Measurements from ENCODE around the gene ARL4C. TPM values are rescaled to one million over a fixed set of nuclear protein-coding genes. Genes with fewer than 3 reads are reported as not detected.

Gene ARL4C
- total and polyA plus RNA-seq, 2 of the 8 experiments (the other 6 are each of a cell fraction or from before 2014, with no cell fraction given), result 7.0 to 16.9 TPM

GRCh38 chr2:234544659-234545611 lies 48.1 kb upstream of the ARL4C start:
- Histone ChIP-seq H3K36me3 (ENCODE audit: control insufficient read depth in 2 of 4, insufficient read depth in 4 of 4, low read length in 3 of 4) (no peaks in the 10 kb centered on the region), H2AFZ (ENCODE audit: low read length) (peak overlapping the region; percentile 96), H4K8ac (ENCODE audit: extremely low read depth, insufficient read depth, low read length) (no peak overlapping the region), H3K4me1 (replicated peaks in 1 of 4; ENCODE audit: control insufficient read depth in 3 of 4, insufficient read depth in 4 of 4, low read length in 3 of 4) (peaks cover 8 to 27% (median 12%) of the 10 kb centered on the region in 4 experiments; a peak in 6 of 7 replicates), H3K18ac (ENCODE audit: extremely low read depth, low read length) (peak overlapping the region; percentile 67; the same call in 1 of the 2 replicates), H3K23ac (ENCODE audit: insufficient read length) (no peak overlapping the region), H3K79me1 (ENCODE audit: low read depth, low read length) (no peaks in the 10 kb centered on the region), H3K4me3 (ENCODE audit: extremely low read depth in 1 of 4, insufficient read depth in 2 of 4, low read depth in 3 of 4, low read length in 4 of 4) (peak overlapping the region in 1 of 4 experiments; percentile 50; a peak in 4 of 8 replicates), H4K5ac (ENCODE audit: insufficient read length, low read depth, low read length) (no peak overlapping the region), H2BK5ac (ENCODE audit: low read depth, low read length) (no peak overlapping the region), H4K91ac (replicated peaks; ENCODE audit: insufficient read length, low read length) (no peak overlapping the region), H2BK20ac (ENCODE audit: low read length) (no peak overlapping the region), H3K79me2 (ENCODE audit: control insufficient read depth in 1 of 2, insufficient read depth in 2 of 2, low read length in 2 of 2) (no peaks in the 10 kb centered on the region; a peak in 1 of 4 replicates), H3K14ac (ENCODE audit: insufficient read length) (no peak overlapping the region), H3K27me3 (replicated peaks in 1 of 4; ENCODE audit: control insufficient read depth in 3 of 4, extremely low read depth in 1 of 4, insufficient read depth in 3 of 4, low read length in 3 of 4) (peaks cover 0 to 6% (median 5%) of the 10 kb centered on the region in 4 experiments; a peak in 6 of 7 replicates), H3K27ac (ENCODE audit: low read depth, low read length) (no peak overlapping the region), H2AK5ac (ENCODE audit: low read depth, low read length) (no peak overlapping the region; the same call in 1 of the 2 replicates), H2BK15ac (ENCODE audit: low read length) (peak overlapping the region; percentile 88; the same call in 1 of the 2 replicates), H3K9ac (replicated peaks in 1 of 4; ENCODE audit: extremely low read depth in 1 of 4, low read depth in 3 of 4, low read length in 3 of 4) (no peak overlapping the region), H2BK120ac (replicated peaks; ENCODE audit: low read depth, low read length) (no peak overlapping the region), H3K4ac (replicated peaks; ENCODE audit: insufficient read length, low read depth, low read length) (no peak overlapping the region), H3K9me3 (ENCODE audit: insufficient read depth in 2 of 2, low read depth in 1 of 2, low read length in 1 of 2) (no peaks in the 10 kb centered on the region), H3K56ac (replicated peaks; ENCODE audit: insufficient read length, low read depth, low read length) (no peak overlapping the region), H3K23me2 (ENCODE audit: low read depth, low read length) (no peaks in the 10 kb centered on the region; the same call in 1 of the 2 replicates), H3K4me2 (ENCODE audit: insufficient read depth in 1 of 2, low read depth in 2 of 2, low read length in 2 of 2) (peak overlapping the region; percentile 5 to 67; a peak in 3 of 4 replicates), H2BK12ac (ENCODE audit: low read depth, low read length) (0 out of 2 replicates have a peak overlapping the region, but pooled peaks have one; percentile 50), H4K20me1 (replicated peaks in 1 of 2; ENCODE audit: control insufficient read depth in 1 of 2, insufficient read depth in 2 of 2, low read length in 2 of 2) (no peaks in the 10 kb centered on the region)
- WGBS, 2 experiments (ENCODE audit: extremely low coverage in 1 of 2, insufficient coverage in 1 of 2, insufficient read length in 1 of 2, insufficient replicate concordance in 2 of 2, low coverage in 1 of 2, low lambda C conversion rate in 2 of 2, missing lambda C conversion rate in 1 of 2), result 13% methylated on average over 24 of the region's 24 CpGs; no CpG with 5 or more reads in 1 of the 2 experiments
- ChIA-PET CTCF (ENCODE audit: partially characterized antibody) (interaction anchor here (0.5 to 2.7 kb wide), 72 partner anchors 10 to 1245 kb away, joined by 3 to 21 read pairs (median 4); no protein-coding TSS in a partner anchor), POLR2A (ENCODE audit: partially characterized antibody) (interaction anchor here (0.7 kb wide), 1 partner anchor 589 kb away, joined by 3 read pairs; no protein-coding TSS in a partner anchor)
- FAIRE-seq, result peak; percentile 82
- DNase-seq (ENCODE audit: low read depth in 1 of 2, low spot score in 2 of 2), result peak; percentile 29 to 95
- TF ChIP-seq JUND (IDR thresholded peaks at IDR 0.05; ENCODE audit: low read length) (no peak), SP1 (IDR thresholded peaks at IDR 0.05; ENCODE audit: low read depth, low read length) (no peak), KDM1A (IDR thresholded peaks at IDR 0.05; ENCODE audit: borderline replicate concordance, low read length) (no peak), CREB1 (IDR thresholded peaks at IDR 0.05) (no peak), RFX5 (IDR thresholded peaks at IDR 0.05; ENCODE audit: borderline replicate concordance, low read depth, low read length) (no peak), GABPA (IDR thresholded peaks at IDR 0.05; ENCODE audit: borderline replicate concordance, insufficient read depth, low read length) (peak; percentile 43; the same call in 1 of the 2 replicates), PHF8 (conservative IDR thresholded peaks at IDR 0.05; ENCODE audit: low read depth, low read length) (no peak), JUN (IDR thresholded peaks at IDR 0.05; ENCODE audit: low read depth, low read length) (no peak), BCL11A (IDR thresholded peaks at IDR 0.05; ENCODE audit: low read depth in 2 of 2, low read length in 2 of 2) (no peak), MAFK (IDR thresholded peaks at IDR 0.05; ENCODE audit: low read depth, low read length) (no peak), TEAD4 (IDR thresholded peaks at IDR 0.05; ENCODE audit: low read depth, low read length) (no peak)
